Loucy (cell line): ENCODE data around the gene MYL3.

Experiments used
- H2AFZ ChIP-seq: fragments of 200-600 bp; sonication (generic); 2 replicates; pipeline ENCODE4 v1.6.0; 2016; ENCODE audit warnings: antibody characterized with exemption, mild to moderate bottlenecking, low read length, moderate library complexity
- H3F3A ChIP-seq: fragments of 200-600 bp; 2 replicates; pipeline ENCODE4 v1.6.0; 2016; ENCODE audit warnings: antibody characterized with exemption, low read depth, mild to moderate bottlenecking
- H3K27me3 ChIP-seq: fragments of 200-600 bp; sonication (generic); 2 replicates; pipeline ENCODE4 v1.6.1; 2014; ENCODE audit warnings: low read length, mild to moderate bottlenecking; ENCODE audit not compliant: insufficient read depth, poor library complexity, severe bottlenecking
- H3K36me3 ChIP-seq: fragments of 200-600 bp; sonication (generic); 2 replicates; pipeline ENCODE4 v1.6.1; 2016; ENCODE audit warnings: low read length; ENCODE audit not compliant: insufficient read depth
- H3K4me1 ChIP-seq: fragments of 200-600 bp; sonication (generic); 2 replicates; pipeline ENCODE4 v1.5.1; 2014; ENCODE audit warnings: low read length, mild to moderate bottlenecking; ENCODE audit not compliant: insufficient read depth, poor library complexity, severe bottlenecking
- H3K4me2 ChIP-seq: fragments of 200-600 bp; sonication (generic); 2 replicates; pipeline ENCODE4 v1.6.0; 2014; ENCODE audit warnings: antibody characterized with exemption, low read length, low read depth, mild to moderate bottlenecking; ENCODE audit not compliant: poor library complexity, severe bottlenecking
- H3K4me3 ChIP-seq: fragments of 200-600 bp; sonication (generic); 2 replicates; pipeline ENCODE4 v1.5.1; 2014; ENCODE audit warnings: low read length, mild to moderate bottlenecking, mixed read lengths; ENCODE audit not compliant: poor library complexity, severe bottlenecking
- H3K79me2 ChIP-seq: fragments of 200-600 bp; sonication (generic); 2 replicates; pipeline ENCODE4 v1.6.1; 2014; ENCODE audit warnings: low read length; ENCODE audit not compliant: insufficient read depth
- H3K9ac ChIP-seq: fragments of 200-600 bp; sonication (generic); 2 replicates; pipeline ENCODE4 v1.6.0; 2014; ENCODE audit warnings: mild to moderate bottlenecking, low read depth, low read length, moderate library complexity; ENCODE audit not compliant: poor library complexity, severe bottlenecking
- H3K9me2 ChIP-seq: fragments of 200-600 bp; sonication (generic); replicated peaks from 2 replicates; pipeline ENCODE4 v1.6.1; 2016; ENCODE audit warnings: low read depth, low read length, mixed read lengths
- H3K9me3 ChIP-seq: fragments of 200-600 bp; sonication (generic); 2 replicates; pipeline ENCODE4 v1.6.1; 2014; ENCODE audit warnings: mild to moderate bottlenecking, antibody characterized with exemption, low read length, low read depth; ENCODE audit not compliant: insufficient read depth
- H4K20me1 ChIP-seq: fragments of 200-600 bp; sonication (generic); 2 replicates; pipeline ENCODE4 v1.6.0; 2014; ENCODE audit warnings: antibody characterized with exemption, low read length, mild to moderate bottlenecking; ENCODE audit not compliant: insufficient read depth, poor library complexity, severe bottlenecking
- CTCF ChIP-seq: fragments of 200-600 bp; sonication (generic); conservative IDR thresholded peaks from 2 replicates; pipeline ENCODE4 v1.5.1; 2014; ENCODE audit warnings: mild to moderate bottlenecking, antibody characterized with exemption, low read length
- EZH2phosphoT487 ChIP-seq: fragments of 200-600 bp; IDR thresholded peaks from 2 replicates; pipeline ENCODE4 v1.6.1; 2018; ENCODE audit warnings: antibody characterized with exemption, mild to moderate bottlenecking, moderate library complexity, borderline replicate concordance

The MYL3 gene

DNA sequence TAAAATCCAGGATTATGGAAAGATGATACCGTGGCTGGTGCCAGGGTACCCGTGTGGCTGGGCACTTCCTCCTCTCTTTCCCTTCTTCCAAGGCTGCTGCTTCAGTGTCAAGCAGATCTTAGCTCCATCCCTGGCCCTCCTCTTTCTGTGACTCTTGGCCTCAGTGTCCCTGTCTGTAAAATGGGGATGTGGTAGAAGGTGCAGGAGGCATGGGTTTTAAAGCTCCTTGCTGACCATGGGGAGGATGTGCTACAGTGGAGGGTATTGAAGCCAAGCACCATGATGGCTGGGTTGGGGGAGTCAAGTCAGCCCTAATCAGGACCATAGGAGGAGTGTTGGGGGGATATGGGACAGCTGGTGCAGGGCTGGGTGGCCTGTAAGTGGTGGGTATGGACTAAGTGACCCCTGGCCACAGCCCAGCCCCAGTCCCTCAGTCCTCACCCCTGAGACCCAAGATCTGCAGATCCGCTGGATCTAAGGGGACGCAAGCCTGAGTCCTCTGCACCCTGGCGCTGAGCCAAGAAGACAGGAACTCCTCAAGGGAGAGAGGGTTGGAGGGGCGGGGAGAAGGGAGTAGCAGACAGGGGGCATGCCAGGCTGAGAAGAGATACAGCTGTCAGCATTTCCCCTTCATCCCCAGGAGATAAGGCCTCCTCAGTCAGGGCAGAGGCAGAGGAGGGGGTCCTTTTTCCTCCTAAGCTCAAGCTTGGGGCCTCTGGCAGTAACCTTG lies 26.3 kb upstream of the MYL3 start:
- H3F3A ChIP-seq = no peaks in the 10 kb centered on the region
- no peaks in the 10 kb centered on the region for H3K36me3 ChIP-seq
- peaks cover 4% of the 10 kb centered on the region for H3K4me1 ChIP-seq
- no peaks in the 10 kb centered on the region for H3K79me2 ChIP-seq
- H4K20me1 ChIP-seq = no peaks in the 10 kb centered on the region
- TF ChIP-seq EZH2phosphoT487 = no peak
- no peak for TF ChIP-seq CTCF
- no peaks in the 10 kb centered on the region for H3K9me3 ChIP-seq
- H2AFZ ChIP-seq = no peak overlapping the region
- H3K9ac ChIP-seq = no peak overlapping the region
- no peak overlapping the region for H3K4me3 ChIP-seq
- no peaks in the 10 kb centered on the region for H3K27me3 ChIP-seq
- no peak overlapping the region for H3K4me2 ChIP-seq
- no peaks in the 10 kb centered on the region for H3K9me2 ChIP-seq

DNA sequence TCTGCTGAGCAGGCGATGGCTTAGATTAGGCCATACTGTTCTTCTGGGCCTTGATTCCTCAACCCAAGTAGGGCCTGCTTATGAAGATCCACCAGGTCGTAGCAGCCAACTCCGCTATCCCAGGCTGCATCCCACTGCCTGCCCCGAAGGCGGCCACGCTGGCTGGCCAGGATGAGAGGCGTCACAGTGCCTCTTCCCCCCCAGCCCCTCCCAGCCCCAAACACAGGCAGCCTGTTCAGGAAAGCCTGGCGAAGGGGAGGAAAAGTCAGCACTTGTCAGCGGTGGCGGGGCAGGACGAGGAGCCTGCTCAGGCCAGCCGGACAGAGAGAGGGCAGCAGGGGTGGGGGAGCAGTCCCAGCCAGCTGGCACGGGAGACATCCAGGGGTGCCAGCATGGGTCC lies 25.5 kb upstream of the MYL3 start:
- Histone ChIP-seq H3K4me1 (peaks cover 4% of the 10 kb centered on the region), H3K36me3 (no peaks in the 10 kb centered on the region), H3K9ac (no peak overlapping the region), H3K9me2 (no peaks in the 10 kb centered on the region), H2AFZ (no peak overlapping the region), H3K79me2 (no peaks in the 10 kb centered on the region), H3K9me3 (no peaks in the 10 kb centered on the region), H3F3A (no peaks in the 10 kb centered on the region), H3K27me3 (no peaks in the 10 kb centered on the region), H3K4me2 (no peak overlapping the region), H4K20me1 (no peaks in the 10 kb centered on the region), H3K4me3 (no peak overlapping the region)
- TF ChIP-seq CTCF (no peak), EZH2phosphoT487 (no peak)

GRCh38 chr3:46887980-46888494 lies 24.8 kb upstream of the MYL3 start:
- Histone ChIP-seq H3K4me1 (peaks cover 4% of the 10 kb centered on the region), H3K9ac (no peak overlapping the region), H3K4me3 (no peak overlapping the region), H3K4me2 (no peak overlapping the region), H3F3A (no peaks in the 10 kb centered on the region), H3K36me3 (no peaks in the 10 kb centered on the region), H2AFZ (no peak overlapping the region), H3K9me3 (no peaks in the 10 kb centered on the region), H3K79me2 (no peaks in the 10 kb centered on the region), H4K20me1 (no peaks in the 10 kb centered on the region), H3K27me3 (no peaks in the 10 kb centered on the region), H3K9me2 (no peaks in the 10 kb centered on the region)
- TF ChIP-seq EZH2phosphoT487 (no peak), CTCF (no peak)
